Fibroblast of gingiva (primary cell): ENCODE data around the gene PLAAT3.
"Not testable (repeated sequence)": the region's sequence is repeated elsewhere in the genome, so short reads cannot be mapped to it uniquely, and the experiment has no call there.

Experiments
- DNase-seq: peaks from one replicate; pipeline ENCODE4 v3.0.0-alpha.2; 2011; ENCODE audit warnings: low read depth

PLAAT3 gene

DNA sequence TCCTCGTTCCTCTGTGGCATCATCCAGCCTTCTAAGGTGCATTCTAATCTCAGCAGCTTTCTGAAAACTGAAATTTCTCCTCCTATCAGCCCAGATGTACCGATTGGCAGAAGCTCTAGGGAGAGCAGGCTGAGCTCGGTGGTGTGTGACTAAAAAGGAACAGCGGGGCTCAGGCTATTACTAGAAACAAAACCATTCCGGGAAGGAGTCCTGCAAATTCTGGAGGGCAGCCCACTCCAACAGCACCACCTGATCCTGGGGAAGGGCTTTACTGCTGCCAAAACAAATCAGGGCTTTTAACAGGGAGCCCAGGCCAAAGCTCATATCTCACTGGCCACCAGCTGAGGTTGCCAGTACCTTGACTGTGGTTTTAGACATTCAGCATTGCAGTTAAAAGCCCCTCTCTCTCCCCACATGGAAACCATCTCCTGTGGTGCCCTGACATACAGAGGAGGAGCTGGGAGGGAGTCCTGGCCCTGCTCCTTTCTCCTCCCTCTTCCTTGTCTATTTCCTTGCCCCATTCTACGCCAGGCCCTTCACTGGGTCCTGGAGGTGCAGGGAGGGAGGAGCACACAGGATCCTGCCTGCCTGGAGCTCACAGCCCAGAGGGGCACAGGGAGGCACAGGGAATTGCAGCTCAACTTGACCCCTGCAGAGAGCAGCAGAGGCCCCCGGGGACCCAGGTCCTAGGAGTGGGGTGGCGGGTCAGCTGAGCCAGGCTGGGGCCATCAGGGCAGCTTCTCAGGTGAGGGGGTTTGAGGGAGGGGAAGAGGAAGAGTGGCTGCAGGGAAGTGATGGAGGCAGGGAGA lies 76.7 kb downstream of the PLAAT3 start:
- peak; percentile 50 for DNase-seq

DNA sequence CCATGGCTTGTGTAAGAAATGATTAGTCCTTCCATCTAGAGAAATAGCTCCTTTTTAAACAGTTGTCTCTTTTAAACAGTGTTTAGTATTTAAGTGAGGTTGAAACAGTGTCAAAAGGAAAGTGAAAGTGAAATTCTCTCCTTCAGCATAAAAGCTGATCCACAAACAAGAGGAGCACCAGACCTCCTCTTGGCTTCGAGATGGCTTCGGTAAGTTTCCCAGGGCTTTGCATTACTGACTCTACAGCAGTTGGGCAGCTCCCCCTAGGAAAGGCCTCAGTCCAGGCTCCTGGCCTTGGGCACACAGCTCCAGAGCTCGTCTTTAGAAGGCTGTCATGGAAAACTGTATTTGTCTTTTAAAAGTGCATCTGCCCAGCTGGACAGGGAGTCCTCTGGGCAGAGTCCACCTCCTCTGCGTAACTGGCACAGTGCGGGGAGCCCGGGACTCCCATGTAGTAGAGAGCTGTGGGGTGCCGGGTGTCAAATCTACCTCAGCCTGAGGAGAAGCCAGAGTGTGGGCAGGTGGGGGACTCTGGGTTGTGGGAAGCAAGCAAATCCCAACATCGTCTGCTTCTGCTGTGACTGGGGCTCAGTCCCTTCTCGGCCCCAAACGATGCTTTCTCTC lies 77.5 kb downstream of the PLAAT3 start, which contains the start of gene PLAAT4:
Gene PLAAT4, plus strand, starts transcription at position 140 of the 624 bp plus-strand sequence. Its CDS starts 61 bp downstream, at position 201.
- peak; percentile 54 for DNase-seq

DNA sequence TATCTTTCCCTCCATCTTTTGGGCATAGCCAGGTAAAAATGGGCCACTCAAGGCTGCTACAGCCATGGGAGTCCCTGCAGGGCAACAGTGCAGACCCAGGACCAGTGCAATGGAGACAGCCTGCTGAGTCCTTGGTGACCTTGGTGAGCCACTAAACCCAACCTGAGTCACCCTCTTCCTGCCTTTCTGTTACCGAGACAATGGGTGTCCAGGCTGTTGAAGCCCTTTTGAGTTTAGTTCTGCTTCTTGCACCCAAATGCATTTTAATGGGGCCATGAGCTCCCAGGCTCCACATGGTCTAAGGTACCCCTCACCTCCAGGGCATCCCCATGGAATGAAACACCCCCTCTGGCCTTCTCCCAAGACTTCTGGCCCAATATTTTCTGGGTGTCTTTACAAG lies 78.5 kb downstream of the PLAAT3 start:
- no peak for DNase-seq

DNA sequence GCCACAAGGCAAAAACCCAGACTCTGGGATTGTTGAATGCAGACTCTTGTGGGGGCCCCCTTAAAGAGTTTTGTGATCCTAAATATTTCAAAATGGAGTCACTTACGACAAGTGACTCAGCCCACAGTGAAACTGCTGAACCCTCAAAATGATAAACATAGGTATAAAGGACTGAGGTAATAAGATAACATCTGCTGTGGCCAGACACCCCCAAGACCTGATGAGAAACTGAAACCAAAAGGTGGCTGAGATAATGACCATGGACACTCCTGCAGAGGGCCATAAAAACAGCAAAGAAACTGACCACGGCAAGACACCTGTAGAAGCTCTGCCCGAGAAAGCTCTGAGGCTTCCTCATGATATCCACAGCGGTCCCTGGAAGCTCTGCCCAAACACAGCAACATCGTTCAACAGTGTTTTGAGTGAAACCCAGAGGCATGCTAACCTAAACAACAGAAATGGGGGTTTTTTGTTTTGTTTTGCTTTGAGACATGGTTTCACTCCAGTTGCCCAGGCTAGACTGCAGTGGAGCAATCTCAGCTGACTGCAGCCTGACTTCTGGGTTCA lies 79.3 kb downstream of the PLAAT3 start:
- no peak for DNase-seq

DNA sequence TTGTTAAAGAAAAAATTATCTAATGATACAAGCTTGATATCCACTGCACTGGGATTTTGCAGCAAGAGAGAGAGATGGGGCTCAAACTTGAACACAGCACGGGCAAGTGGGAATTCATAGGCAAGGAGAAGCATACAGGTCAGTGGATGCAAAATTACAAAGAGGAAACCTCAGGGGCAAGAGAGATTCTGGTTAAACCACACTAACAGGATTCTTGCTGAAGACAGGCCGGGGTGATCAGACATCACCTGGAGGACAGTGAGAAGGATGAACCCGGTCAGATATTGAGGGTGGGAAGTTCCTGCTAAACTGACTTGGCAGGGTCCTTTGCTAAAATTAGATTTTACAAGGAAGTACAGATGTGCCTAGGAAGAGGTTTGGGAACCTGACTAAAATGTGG lies 80.2 kb downstream of the PLAAT3 start:
- DNase-seq, result no peak

DNA sequence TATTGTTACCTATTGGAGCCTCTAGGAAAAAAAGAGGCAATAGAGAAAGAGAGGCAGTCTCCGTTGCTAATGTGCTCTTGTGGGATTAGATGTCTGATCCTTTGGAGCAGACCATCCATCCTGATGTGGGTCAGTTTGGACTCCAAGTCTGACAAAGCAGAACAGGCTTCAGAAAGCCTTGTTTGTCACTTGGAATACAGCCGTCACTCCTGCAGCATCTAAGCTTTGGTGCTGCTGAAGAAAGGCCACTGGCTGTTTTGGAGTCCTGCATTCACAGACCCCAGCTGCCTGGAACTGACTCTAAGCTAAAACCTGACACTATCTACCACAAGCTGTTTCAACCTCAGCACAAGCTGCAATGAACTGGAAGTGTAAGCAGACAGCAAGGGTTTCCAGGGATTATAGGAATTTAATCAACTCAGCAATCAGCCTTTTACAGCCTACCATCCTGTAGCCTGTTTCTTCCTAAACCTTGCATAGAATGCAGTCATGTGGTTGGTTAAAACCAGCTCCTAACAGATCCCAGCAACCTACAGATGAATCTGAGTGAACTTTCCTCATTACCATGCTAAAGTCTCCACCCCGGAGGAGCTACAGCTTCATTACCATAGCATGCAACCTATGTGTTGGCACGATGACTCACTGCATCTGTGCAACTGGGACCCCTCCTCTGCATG lies 81.3 kb downstream of the PLAAT3 start:
- DNase-seq, result no peak

DNA sequence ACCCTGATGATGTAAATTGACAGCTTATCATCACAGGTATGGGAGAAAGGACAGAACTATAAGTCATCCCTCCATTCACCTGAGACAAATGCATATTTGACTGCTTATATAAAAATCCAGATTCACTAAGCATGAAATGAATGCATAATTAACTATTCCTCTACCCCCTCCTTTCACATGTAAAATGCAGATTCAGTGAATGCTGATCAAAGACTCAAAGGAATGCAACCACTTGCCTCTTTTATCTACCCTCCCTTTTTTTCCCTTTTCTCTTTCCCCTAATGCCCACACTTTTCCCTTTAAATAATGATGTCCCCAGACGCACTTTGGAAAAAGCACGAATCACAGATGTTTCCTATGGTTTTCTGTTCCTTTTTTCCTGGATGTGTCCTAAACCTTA lies 82.1 kb downstream of the PLAAT3 start:
- no peak for DNase-seq

DNA sequence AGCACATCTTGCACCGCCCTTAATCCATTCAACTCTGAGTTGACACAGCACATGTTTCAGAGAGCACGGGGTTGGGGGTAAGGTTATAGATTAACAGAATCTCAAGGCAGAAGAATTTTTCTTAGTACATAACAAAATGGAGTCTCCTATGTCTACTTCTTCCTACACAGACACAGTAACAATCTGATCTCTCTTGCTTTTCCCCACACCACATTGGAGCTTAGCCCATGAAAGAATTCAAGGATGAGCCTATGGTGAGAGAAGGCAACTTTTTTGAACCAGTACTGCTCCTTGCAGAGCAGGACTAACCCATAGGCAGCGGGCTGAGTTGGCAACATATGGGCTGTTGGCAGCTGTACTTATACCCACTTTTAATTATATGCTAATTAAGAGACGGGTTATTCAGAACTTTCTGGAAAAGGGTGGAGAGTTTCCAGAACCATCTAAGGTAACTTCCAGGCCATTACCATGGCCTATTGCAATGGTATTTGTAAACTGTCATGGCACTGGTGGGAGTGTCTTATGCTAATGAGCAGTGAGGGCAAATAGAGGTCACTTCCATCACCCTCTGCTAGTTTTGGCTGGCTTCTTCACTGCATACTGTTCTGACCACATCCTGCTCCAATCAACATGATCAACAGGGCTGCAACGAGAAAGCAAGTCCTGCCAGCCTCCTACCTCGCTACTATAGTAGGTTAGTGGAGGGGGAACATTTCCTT lies 83.0 kb downstream of the PLAAT3 start:
- peak; percentile 84 for DNase-seq

DNA sequence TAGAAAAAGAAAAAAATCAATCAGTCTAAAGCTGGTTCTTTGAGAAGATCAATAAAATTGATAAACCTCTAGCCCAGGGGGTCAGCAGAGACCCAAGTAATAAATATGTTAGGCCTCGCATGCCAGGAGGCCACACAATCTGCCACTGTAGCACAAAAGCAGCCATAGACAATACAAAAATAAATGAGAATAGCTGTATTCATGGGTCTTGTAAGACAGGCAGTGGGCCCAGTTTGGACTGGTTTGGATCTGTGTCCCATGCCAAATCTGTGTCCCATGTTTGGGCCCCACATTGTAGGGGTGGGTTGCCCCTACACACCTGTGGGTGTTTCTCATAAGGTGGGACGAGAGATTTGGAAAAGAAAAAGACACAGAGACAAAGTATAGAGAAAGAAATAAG lies 84.2 kb downstream of the PLAAT3 start:
- DNase-seq, result no peak

DNA sequence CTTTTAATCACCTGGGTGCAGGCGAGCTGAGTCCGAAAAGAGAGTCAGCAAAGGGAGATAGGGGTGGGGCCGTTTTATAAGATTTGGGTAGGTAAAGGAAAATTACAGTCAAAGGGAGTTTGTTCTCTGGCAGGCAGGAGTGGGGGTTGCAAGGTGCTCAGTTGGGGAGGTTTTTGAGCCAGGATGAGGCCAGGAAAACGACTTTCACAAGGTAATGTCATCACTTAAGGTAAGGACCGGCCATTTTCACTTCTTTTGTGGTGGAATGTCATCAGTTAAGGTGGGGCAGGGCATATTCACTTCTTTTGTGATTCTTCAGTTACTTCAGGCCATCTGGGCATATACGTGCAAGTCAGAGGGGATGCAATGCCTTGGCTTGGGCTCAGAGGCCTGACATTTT lies 84.9 kb downstream of the PLAAT3 start:
- not testable (repeated sequence) for DNase-seq

DNA sequence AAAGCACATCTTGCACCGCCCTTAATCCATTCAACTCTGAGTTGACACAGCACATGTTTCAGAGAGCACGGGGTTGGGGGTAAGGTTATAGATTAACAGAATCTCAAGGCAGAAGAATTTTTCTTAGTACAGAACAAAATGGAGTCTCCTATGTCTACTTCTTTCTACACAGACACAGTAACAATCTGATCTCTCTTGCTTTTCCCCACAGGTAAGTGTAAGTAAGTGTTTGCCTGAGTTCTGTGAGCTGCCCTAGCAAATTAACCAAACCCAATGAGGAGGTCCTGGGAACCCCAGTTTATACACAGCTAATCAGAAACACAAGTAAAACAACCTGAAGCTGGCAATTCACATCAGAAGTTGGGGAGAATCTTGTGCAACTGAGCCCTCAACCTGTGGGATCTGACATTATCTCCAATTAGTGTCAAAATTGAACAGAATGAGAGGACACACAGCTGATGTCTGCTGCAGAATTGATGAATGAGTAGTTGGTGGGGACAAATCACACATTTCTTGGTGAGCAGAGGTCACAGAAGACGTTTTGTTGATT lies 85.4 kb downstream of the PLAAT3 start:
- DNase-seq, result not testable (repeated sequence)

DNA sequence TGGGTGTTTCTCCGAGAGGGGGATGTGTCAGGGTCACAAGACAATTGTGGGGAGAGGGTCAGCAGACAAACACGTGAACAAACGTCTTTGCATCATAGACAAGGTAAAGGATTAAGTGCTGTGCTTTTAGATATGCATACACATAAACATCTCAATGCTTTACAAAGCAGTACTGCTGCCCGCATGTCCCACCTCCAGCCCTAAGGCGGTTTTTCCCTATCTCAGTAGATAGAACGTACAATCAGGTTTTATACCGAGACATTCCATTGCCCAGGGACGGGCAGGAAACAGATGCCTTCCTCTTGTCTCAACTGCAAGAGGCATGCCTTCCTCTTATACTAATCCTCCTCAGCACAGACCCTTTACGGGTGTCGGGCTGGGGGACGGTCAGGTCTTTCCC lies 86.1 kb downstream of the PLAAT3 start:
- DNase-seq, result not testable (repeated sequence)

DNA sequence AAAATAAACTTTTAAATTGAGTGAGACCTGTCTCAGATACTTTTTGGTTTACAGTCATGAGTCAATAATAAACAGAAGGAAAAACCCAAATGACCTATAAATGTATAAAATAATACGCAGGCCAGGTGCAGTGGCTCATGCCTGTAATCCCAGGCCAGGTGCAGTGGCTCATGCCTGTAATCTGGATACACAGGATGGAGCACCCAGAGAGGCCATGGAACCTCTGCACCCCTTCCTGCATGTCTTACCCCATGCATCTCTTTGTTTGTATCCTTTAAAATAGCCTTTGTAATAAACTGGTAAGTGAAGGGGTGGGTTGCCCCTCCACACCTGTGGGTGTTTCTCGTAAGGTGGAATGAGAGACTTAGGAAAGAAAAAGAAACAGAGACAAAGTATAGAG lies 86.6 kb downstream of the PLAAT3 start:
- no peak for DNase-seq
